Nephron (organoid): Measurements from ENCODE around the gene RELB.

Source experiments
- H3K27ac Mint-ChIP-seq, 3 experiments: 2 replicates each; pipeline ENCODE4 v1.8.0; 2020; ENCODE audit warnings: mixed read lengths in 3 of 3, mild to moderate bottlenecking in 2 of 3, moderate library complexity in 1 of 3
- H3K27me3 Mint-ChIP-seq: 2 replicates; pipeline ENCODE4 v1.8.0; 2021; ENCODE audit warnings: low read depth, mild to moderate bottlenecking, moderate library complexity, mixed read lengths
- H3K36me3 Mint-ChIP-seq: 2 replicates; pipeline ENCODE4 v1.8.0; 2020; ENCODE audit warnings: low read depth, mixed read lengths
- H3K4me1 Mint-ChIP-seq: 2 replicates; pipeline ENCODE4 v1.8.0; 2020; ENCODE audit warnings: mixed read lengths
- H3K4me3 Mint-ChIP-seq, 3 experiments: 2 replicates each; pipeline ENCODE4 v1.8.0; 2020; ENCODE audit warnings: mild to moderate bottlenecking in 3 of 3, mixed read lengths in 3 of 3, moderate library complexity in 2 of 3
- H3K9me3 Mint-ChIP-seq: 2 replicates; pipeline ENCODE4 v1.8.0; 2020; ENCODE audit warnings: mixed read lengths
- TF ChIP-seq, protein P1 (sequence below), 3 experiments: fragments of 200-600 bp; sonication (generic); IDR thresholded peaks; one replicate each; pipeline ENCODE4 v1.5.0; 2021; ENCODE audit warnings: antibody characterized with exemption in 3 of 3; ENCODE audit not compliant: unreplicated experiment in 3 of 3

RELB gene

DNA sequence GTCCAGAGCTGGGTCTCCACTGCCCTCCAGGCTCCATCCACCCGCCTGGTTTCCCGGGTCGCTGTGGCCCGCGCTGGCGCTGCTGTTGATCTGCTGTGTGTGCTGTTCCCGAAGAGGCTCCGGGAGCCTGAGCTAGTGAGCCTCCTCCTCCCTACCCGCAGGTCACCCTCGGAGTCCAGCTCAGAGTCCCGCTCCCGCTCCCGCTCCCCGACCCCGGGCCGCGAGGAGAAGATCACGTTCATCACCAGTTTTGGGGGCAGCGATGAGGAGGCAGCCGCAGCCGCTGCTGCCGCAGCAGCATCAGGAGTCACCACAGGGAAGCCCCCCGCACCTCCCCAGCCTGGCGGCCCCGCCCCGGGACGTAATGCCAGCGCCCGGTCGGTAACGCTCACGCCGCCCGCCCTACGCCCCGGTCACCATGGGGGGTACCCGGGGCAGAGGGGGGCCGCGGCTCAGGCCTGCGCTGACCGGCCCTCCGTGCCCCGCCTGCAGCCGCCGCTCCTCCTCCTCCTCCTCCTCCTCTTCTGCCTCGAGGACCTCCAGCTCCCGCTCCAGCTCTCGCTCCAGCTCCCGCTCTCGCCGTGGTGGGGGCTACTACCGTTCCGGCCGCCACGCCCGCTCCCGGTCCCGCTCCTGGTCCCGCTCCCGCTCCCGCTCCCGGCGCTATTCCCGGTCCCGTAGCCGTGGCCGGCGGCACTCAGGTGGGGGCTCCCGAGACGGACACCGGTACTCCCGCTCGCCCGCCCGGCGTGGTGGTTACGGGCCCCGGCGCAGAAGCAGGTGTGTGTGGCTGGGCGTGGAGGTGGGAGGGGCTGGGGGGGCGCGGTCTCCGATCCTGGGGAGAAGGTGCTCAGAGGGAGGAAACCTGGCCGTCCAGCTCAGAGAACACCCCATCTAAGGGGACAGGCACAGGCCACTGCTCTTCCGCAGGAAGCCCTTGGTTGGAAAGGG, 62.9 kb downstream of the RELB start:
- Mint-ChIP-seq H3K9me3 (no peaks in the 10 kb centered on the region), H3K27me3 (no peaks in the 10 kb centered on the region), H3K4me1 (no peaks in the 10 kb centered on the region), H3K36me3 (peaks cover 52% of the 10 kb centered on the region), H3K27ac (no peak overlapping the region), H3K4me3 (no peak overlapping the region)
- TF ChIP-seq, protein P1, sequence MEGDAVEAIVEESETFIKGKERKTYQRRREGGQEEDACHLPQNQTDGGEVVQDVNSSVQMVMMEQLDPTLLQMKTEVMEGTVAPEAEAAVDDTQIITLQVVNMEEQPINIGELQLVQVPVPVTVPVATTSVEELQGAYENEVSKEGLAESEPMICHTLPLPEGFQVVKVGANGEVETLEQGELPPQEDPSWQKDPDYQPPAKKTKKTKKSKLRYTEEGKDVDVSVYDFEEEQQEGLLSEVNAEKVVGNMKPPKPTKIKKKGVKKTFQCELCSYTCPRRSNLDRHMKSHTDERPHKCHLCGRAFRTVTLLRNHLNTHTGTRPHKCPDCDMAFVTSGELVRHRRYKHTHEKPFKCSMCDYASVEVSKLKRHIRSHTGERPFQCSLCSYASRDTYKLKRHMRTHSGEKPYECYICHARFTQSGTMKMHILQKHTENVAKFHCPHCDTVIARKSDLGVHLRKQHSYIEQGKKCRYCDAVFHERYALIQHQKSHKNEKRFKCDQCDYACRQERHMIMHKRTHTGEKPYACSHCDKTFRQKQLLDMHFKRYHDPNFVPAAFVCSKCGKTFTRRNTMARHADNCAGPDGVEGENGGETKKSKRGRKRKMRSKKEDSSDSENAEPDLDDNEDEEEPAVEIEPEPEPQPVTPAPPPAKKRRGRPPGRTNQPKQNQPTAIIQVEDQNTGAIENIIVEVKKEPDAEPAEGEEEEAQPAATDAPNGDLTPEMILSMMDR (IDR thresholded peaks at IDR 0.05; ENCODE audit: unreplicated experiment in 3 of 3), result no peak

DNA sequence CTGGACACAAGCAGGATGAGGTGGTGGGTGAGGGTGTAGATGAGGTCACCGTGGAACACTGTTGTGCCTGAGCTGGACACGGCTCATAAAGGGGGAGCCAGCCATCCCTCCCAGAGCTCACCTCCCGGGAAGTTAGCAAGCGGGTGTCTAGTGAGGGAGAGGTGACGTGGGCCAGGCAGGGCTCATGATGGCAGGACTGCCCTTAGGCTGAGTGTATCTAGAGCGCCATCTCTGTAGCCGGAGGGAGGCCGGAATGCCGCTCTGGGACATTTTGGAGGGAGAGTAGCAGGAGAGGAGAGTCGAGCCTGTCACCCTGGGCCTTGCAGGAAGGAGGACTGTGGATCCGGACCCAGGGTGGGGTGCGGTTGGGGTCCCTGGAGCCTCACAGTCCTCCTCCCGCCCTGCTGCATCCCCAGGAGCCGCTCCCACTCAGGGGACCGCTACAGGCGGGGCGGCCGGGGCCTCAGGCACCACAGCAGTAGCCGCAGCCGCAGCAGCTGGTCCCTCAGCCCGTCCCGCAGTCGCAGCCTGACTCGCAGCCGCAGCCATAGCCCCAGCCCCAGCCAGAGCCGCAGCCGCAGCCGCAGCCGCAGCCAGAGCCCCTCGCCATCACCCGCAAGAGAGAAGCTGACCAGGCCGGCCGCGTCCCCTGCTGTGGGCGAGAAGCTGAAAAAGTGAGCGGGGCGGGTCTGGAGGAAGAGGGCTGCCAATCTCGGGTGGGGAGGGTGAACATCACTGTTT, 65.8 kb downstream of the RELB start:
- TF ChIP-seq, protein P1 (IDR thresholded peaks at IDR 0.05; ENCODE audit: unreplicated experiment in 3 of 3), result no peak
- peaks cover 38% of the 10 kb centered on the region for H3K36me3 Mint-ChIP-seq
- no peak overlapping the region for H3K27ac Mint-ChIP-seq
- no peaks in the 10 kb centered on the region for H3K27me3 Mint-ChIP-seq
- no peaks in the 10 kb centered on the region for H3K9me3 Mint-ChIP-seq
- H3K4me1 Mint-ChIP-seq, result no peaks in the 10 kb centered on the region
- H3K4me3 Mint-ChIP-seq, result no peak overlapping the region

DNA sequence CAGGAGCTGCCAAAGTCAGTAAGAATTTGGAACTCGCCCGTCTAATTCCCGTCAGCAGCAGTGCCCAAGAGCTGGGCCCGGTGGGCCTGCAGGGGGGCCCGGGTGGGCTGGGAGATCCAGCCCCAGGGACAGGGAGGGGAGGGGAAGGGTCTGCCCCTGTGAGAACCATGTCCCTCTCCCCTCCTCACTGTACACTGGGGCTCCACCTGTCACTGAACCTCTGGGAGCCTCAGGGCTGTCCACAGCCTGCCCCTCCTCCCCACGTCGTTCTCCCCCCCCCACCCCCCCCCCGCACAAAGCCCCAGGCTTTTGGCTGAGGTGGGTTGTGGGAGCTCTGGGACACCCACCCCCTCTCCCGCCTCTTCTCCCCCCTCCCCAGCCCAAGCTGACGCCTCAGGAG, 66.8 kb downstream of the RELB start:
- H3K36me3 Mint-ChIP-seq, result peaks cover 32% of the 10 kb centered on the region
- H3K9me3 Mint-ChIP-seq, result no peaks in the 10 kb centered on the region
- H3K27me3 Mint-ChIP-seq, result no peaks in the 10 kb centered on the region
- H3K4me3 Mint-ChIP-seq, result no peak overlapping the region
- no peaks in the 10 kb centered on the region for H3K4me1 Mint-ChIP-seq
- no peak overlapping the region for H3K27ac Mint-ChIP-seq
- TF ChIP-seq, protein P1 (IDR thresholded peaks at IDR 0.05; ENCODE audit: unreplicated experiment in 3 of 3), result no peak

DNA sequence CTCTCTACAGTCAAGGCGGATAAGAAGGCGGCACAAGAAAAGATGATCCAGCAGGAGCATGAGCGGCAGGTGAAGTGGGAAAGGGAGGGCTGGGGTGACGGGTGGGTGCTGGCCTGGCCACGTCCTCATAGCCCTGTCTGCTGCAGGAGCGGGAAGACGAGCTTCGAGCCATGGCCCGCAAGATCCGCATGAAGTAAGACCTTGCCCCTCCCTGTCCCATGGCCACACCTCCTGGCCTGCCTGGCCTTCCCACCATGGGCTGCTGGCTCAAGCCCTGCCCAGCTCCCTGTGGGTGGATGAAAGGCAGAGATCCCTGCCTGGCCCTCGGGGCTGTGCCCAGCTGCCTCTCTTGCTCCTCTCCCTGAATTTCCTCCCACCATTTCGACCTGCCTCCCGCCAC, 67.8 kb downstream of the RELB start:
- no peaks in the 10 kb centered on the region for H3K27me3 Mint-ChIP-seq
- H3K36me3 Mint-ChIP-seq, result peaks cover 28% of the 10 kb centered on the region
- no peak overlapping the region for H3K4me3 Mint-ChIP-seq
- TF ChIP-seq, protein P1 (IDR thresholded peaks at IDR 0.05; ENCODE audit: unreplicated experiment in 3 of 3), result no peak
- H3K9me3 Mint-ChIP-seq, result no peaks in the 10 kb centered on the region
- no peak overlapping the region for H3K27ac Mint-ChIP-seq
- H3K4me1 Mint-ChIP-seq, result no peaks in the 10 kb centered on the region

DNA sequence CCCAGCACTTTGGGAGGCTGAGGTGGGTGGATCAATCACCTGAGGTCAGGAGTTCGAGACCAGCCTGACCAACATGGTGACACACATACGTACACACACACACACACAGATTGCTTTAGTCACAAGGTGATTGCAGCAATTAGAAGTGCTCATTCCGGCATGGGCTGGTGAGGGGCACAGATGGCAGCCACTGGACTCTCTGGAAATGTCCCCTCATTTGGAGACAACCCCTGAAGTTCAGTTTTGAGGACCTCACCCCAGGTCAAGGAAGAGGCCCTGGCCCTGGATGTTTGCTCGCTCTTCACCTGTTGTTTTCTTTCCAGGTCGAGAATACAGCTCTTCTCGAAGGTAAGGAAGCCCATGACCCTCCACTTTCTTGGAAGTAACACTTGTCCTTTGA, 69.0 kb downstream of the RELB start:
- H3K4me1 Mint-ChIP-seq, result peaks cover 5% of the 10 kb centered on the region
- TF ChIP-seq, protein P1 (IDR thresholded peaks at IDR 0.05; ENCODE audit: unreplicated experiment in 3 of 3), result no peak
- H3K9me3 Mint-ChIP-seq, result no peaks in the 10 kb centered on the region
- H3K27ac Mint-ChIP-seq, result no peak overlapping the region
- peaks cover 24% of the 10 kb centered on the region for H3K36me3 Mint-ChIP-seq
- H3K4me3 Mint-ChIP-seq, result no peak overlapping the region
- peaks cover 7% of the 10 kb centered on the region for H3K27me3 Mint-ChIP-seq
